RPMI7951 (cell line): ENCODE data around the gene CENPT. TPM values are rescaled to one million over a fixed set of nuclear protein-coding genes. Genes with fewer than 3 reads are reported as not detected.
A peak's percentile ranks its signal among the peaks of the same experiment; 100 is the strongest.
"Not testable (repeated sequence)": the region's sequence is repeated elsewhere in the genome, so short reads cannot be mapped to it uniquely, and the experiment has no call there.

Experiments used
- DNase-seq: peaks from one replicate; pipeline ENCODE4 v3.0.0-alpha.2; 2012; ENCODE audit warnings: low read depth
- total RNA-seq: library from RNA; depleted of rRNA; stranded (reverse); fragments of >200 nt; shearing (Covaris generic); gene quantifications from 2 replicates; pipeline ENCODE4 v1.2.3, GENCODE V29; 2014

The CENPT gene
- total RNA-seq, 1 experiment from 2014 or later, result 31.2 TPM

DNA sequence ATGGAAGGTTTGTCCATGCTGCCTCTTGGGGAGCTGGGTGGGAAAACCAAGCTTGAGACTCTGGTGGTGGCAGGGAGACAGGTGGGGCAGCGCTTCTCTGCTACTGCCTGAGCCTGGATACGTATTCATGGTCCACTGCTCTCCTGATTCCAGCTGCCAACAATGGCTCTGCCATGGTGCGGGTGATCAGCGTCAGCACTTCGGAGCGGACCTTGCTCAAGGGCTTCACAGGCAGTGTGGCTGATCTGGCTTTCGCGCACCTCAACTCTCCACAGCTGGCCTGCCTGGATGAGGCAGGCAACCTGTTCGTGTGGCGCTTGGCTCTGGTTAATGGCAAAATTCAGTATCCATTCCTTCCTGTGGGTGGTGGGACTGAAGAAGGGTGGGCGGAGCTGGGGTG, 29.6 kb upstream of the CENPT start:
- DNase-seq, result no peak

DNA sequence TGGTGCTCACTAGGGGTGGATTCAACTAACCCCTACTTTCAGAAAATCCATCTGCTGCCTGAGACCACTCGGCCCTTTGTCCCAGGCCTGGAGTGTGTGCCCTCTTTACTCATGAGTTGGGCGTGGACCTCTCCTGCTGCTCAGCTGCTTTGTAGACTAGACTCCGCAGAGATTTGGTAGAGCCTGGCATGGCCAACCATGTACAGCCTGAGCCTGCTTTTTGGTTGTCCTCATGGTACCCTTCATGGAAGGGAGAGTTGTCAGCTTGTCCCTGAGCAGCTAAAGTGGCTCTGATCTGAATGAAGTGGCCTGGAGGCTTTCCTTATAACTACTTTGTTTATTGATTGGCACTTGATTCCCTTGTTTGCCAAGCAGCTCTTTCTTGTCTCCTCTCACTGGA, 26.9 kb upstream of the CENPT start:
- DNase-seq, result no peak

DNA sequence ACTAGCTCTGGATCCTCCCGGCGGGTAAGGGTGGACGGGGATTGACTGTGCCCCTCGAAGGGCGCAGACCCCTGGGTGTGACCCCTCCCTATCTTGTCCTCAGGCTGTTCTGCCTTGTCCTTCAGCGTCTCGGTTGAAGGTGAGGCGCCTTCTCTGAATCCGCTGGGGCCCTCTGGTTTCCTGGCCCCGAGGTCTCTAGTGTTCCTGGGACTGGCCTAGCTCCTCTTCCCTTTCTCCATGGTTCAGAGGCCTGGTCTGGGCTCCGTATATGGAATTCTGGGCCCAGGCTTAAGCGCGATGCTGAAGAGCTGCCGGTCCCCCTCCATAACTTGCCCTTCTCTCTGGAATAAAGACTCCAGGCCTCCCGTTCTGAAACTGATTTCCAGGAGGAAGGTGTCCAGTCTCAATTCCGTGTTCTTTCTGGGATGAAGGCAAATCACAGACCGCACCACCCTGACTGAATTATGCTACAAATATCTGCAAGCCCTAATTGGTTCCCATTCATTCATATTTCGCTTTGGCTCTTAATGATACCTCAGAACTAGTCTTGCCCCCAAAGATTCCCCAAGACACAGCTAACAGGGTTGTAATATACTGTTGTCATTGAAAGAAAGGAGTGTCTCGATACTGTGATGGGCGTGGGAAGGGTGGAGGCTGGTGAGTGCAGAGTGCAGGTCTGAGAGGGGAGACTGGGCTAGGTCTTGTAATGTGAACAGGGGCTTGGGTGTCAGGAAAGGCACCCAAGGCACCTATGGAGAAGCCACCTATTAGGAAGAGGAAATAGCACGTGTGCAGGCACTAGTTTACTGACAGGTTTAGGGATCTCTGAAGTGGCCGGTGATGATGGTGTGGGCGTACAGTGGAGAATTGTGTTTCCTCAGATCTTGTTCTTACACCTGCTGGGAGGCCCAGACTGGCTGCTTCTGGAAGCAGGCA, 26.2 kb upstream of the CENPT start:
- no peak for DNase-seq

DNA sequence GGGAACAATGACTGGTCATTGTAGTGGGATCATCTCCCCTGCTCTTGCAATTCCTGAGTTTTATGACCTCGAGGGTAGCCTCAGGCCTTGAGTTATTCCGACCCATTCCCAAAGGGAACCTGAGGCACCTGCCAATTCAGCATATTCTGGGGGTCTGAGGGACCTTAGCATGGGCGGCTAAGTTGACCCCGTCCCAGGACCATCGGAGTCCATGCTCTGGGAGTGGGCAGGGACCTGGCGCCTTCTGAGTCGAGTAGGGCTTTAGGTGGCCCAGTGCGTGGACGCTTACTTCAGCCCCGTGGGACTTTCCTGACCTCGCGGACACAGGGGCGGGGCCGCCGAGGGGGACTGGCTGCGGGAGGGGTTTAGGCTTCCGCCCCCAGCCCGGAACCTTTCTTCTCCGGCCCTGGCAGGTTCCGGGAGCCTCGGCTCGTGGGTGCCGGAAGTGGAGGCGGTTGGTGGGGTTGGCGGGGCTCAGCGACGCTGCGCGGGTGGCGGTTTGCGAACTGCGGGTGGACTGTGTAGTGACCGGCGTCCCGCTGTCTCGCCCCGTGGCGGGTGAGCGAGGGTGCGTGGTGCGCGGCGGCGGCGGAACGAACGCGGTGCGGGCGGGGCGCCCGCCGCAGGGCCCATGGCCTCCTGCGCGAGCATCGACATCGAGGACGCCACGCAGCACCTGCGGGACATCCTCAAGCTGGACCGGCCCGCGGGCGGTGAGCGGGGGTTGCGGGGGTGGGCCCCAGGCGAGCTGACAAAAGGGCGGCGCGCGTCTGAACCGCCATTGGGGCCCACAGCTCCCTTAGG, 25.3 kb upstream of the CENPT start, which contains the start of gene EDC4:
TSS of gene EDC4 (plus strand) at position 422 of the 804 bp plus-strand sequence. CDS start at position 632, 210 bp downstream.
- DNase-seq, result peak; percentile 82

DNA sequence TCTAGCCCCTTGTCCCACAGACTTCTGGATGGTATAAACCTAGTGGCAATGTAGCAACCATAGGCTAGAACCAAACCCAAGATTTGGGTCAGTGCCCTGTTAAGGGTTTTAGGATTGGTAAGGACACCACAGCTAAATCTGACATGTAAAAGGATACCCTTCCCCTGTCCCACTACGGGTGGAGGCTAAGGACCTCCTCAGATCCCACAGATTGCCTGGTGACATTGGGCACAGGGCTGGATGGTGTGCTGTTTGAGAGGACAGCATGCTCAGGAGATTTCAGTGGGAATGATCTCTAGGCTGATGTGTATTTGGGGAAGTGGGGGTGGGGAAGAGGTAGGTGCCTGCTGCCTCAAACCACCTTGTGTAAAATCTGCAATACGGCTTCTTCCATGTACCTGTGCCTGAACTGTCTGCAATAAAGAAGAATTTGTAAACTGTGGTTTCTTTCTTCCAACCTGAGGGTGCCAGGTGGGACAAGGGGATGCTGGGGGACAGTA, 24.7 kb upstream of the CENPT start:
- no peak for DNase-seq

DNA sequence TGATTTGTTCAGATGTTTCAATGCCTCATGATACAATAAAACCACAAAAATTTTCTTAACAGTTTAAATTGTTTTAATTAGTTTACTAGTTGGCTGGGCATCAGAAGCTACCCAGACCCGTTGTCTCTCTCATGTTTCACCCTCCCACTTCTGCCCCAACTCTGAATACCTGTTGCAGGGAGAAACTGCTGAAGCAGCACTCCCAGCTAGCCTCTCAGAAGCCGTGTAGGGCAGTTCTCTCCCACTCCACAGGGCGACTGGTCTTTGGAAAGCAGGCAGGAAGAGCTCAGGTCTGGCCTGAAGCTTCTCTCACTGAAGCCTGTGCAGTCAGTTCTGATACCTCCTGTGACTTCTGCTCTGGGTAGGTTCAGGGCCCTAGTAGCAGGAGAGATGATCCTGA, 23.8 kb upstream of the CENPT start:
- DNase-seq, result no peak

- DNase-seq, result no peak
Observed at GRCh38 chr16:67869653-67870052, 22.2 kb upstream of the CENPT start.

DNA sequence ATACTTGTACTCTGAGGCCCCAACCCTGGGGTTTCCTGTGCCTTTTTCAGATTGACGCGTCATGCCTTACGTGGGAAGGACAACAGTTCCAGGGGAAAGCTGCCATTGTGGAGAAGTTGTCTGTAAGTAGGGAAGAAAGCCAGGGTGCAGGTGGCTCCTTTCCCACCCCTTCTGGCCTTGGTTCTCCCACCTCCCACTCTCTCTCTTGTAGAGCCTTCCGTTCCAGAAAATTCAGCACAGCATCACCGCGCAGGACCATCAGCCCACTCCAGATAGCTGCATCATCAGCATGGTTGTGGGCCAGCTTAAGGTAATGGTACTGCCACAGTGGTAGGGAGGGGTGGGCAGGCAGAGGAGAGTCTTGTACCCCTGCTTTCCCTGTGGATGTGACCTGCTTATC, 20.8 kb upstream of the CENPT start:
- DNase-seq, result no peak

DNA sequence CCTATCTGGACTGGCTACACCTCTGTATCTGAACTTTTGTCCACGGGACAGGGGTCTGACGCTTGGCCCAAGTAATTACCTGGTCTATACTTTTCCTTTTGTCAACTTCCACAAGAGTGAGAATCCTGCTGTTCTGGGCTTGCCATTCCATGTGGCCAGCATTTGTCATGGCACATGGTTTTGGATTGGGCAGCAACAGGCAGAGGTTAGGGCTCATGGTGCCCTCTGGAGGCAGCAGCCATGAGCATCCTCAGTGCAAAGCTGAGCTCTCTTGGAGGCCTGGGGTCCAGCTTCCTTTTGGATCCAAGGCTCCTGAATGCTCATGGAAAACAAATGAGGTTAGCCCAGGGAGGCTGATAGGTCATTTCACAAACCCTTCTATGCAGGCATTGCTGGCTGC, 17.8 kb upstream of the CENPT start:
- DNase-seq, result peak; percentile 64

- no peak for DNase-seq
Observed at GRCh38 chr16:67864594-67864993, 17.1 kb upstream of the CENPT start.

DNA sequence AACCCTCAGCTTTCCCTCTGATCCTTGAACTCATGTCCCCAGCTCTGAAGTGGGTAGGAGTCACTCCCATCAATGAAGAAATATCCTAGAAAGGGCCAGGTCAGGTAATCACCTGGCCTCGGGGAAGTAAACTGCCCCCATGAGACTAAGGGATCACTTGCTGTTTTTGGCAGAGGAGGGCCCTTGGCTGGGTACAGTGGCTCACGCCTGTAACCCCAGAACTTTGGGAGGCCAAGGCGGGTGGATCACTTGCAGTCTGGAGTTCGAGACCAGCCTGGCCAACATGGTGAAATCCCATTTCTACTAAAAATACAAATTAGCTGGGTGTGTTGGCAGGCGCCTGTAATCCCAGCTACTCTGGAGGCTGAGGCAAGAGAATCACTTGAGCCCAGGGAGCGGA, 16.6 kb upstream of the CENPT start:
- not testable (repeated sequence) for DNase-seq

GRCh38 chr16:67862623-67863583, 15.4 kb upstream of the CENPT start:
- peak; percentile 90 for DNase-seq

DNA sequence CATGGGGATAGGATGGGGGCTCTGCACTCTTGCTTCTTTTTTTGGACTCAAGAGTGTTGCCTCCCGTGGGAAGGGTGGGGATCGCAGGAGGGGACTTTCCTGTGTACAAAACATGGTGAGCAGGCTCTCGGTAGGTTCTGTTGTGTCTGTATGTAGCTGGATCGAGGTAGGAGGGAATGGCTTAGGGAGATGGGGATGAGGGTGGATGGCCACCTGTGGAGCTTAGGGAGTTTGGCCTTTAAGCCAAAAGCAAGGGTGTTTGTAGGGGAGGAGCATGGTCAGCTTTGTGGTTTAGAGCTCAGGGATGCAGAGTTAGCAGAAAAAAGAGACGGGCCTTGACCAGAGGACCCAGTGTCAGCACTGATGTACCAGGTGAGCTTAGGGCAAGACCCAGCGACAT, 14.4 kb upstream of the CENPT start:
- DNase-seq, result no peak

GRCh38 chr16:67860589-67861398, 13.3 kb upstream of the CENPT start:
- peak; percentile 67 for DNase-seq

GRCh38 chr16:67858500-67858899, 11.0 kb upstream of the CENPT start:
- DNase-seq, result no peak

- peak; percentile 89 for DNase-seq
Observed at GRCh38 chr16:67857547-67858233, 10.2 kb upstream of the CENPT start.

- DNase-seq, result no peak
Observed at GRCh38 chr16:67856927-67857546, 9.5 kb upstream of the CENPT start.

DNA sequence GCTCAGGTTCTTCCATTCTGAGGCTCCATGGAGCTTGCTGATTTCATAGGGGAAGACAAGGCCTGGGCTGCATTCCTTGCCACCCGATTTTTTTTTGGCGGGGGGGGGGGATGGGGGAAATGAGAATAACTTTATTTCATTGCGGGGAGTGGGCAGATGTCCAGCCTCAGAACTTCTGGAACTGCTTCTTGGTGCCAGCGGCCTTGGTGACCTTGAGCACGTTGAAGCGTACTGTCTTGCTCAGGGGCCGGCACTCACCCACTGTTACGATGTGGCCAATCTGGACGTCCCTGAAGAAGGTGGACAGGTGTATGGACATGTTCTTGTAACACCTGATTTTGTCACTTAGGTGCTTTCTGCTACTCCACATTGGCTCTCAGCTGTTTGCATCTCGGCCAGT, 8.3 kb upstream of the CENPT start:
- no peak for DNase-seq

DNA sequence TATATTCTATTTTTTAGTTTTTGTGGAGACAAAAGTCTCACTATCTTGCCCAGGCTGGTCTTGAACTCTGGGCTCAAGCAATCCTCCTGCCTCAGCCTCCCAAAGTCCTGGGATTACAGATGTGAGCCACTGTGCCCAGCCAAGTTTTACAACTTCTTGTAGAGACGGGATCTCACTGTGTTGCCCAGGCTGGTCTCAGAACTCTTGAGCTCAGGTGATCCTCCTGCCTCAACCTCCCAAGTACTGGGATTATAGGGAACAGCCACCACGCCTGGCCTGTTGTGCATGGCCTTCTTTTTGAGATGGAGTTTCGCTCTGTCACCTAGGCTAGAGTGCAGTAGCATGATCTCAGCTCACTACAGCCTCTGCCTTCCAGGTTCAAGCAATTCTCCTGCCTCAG, 6.2 kb upstream of the CENPT start:
- DNase-seq, result no peak
